NCI-H446 (cell line): ENCODE results near the gene DCAF11.
A peak's percentile ranks its signal among the peaks of the same experiment; 100 is the strongest.

Experiments
- DNase-seq, 2 experiments: peaks; one replicate each; lab custom pipeline; 2025; lab: John Stamatoyannopoulos, UW

Gene DCAF11

DNA sequence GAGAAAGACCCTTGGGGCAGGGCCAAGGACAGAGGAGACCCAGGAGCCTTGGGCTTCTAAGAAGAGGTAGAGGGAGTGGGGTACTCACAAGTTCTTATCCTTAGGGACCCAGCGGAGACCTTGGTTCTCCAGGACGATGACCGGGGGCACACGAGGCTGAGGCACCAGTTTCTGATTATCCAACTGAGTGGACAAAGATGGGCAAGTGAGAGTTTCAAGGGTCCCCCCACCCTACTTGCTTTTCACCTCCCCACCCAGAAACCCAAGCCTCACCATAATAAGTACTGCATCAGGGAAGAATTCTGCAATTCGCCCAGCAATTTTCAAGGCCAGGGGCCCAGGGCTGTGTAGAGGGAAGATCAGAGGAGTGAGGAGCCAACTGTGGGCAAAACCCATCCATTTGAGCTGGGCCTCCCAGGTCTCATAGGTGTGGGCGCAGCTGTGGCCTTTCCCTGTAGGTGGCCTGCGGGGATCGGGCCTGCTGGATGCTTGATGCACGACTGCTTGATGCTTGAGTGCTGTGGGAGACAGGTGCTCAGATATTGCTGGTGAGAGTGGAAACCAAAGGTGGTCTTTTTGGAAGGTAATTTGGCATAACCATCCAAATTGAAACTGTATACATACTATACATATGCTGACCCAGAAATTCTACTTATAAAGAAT is 24.8 kb downstream of the DCAF11 start:
- no peak for DNase-seq

DNA sequence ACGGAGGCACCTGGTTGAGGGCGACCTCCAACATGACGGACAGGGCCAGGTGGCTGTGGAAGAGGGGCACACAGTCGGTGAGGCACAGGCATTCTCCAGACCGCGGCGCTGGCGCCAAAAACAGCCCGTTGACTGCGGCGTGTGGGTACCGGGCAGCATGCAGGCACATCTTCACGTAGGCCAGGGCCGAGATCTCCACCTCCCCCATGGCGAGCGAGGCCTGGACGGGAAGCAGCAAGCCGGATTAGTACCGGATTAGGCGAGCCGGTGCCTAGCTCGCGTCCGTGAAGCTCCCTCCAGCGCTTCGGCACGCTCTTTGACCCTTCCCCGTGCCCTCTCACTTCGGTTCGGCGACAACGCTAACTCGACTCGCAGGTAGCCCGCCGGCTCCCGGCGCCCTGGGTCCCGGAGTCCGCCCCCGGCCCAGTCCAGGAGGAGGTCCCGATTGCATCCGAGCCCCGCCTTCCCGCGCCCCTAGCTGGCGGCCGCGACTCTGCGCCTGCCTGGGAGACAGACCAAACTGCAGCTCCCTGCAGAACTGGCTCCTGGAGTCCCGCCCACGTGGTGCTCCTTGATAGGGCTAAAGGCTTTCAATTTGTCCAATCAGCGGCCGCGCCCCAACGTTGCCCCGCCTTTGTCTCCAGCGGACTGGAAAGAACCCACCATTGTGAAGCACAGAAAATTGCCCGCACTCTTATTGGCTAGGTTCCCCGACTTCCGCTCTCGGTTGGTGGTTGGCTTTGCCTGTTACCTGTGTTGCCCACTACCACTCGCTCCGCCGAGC is 26.7 kb downstream of the DCAF11 start, which contains the start of gene EMC9:
TSS of gene EMC9 (minus strand) at position 495 of the 784 bp plus-strand sequence. CDS start at position 208, 287 bp downstream.
- peak; percentile 99 to 100 for DNase-seq

DNA sequence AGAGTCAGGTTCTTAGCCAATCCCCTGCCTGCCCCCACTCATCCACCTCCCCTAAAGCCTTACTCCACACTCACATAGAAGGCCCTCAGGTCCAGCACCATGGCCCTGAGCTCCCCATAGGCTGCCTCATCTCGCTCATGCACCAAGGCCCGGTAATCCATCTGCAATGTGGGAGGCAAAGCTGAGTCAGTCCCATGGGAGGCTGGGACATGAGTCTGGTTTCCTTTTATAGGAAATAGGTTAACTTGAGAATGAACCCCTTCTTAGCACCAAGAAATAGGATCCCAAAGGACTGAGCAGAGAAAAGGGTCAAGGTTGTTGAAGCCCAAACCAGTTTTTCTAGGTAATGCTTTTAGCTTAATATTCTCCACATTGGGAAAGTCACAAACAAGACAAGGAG is 28.9 kb downstream of the DCAF11 start:
- no peak for DNase-seq

DNA sequence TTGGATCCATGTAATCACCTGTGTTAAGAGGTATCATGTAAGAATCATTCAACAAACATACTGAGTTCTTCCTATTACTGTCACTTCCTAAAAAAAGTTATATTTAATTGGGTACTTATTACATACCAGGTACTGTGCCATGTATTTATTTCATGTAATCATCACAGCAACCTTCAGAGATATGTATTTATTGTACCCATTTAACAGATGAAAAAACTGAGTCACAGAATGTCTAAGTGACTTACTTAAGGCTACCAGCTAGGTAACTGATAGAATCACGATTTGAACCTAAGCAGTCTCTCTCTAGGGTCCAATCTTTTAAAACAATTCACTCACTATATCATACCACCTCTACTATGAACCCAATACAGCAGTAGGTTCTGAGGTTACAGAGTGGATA is 29.9 kb downstream of the DCAF11 start:
- DNase-seq: no peak

DNA sequence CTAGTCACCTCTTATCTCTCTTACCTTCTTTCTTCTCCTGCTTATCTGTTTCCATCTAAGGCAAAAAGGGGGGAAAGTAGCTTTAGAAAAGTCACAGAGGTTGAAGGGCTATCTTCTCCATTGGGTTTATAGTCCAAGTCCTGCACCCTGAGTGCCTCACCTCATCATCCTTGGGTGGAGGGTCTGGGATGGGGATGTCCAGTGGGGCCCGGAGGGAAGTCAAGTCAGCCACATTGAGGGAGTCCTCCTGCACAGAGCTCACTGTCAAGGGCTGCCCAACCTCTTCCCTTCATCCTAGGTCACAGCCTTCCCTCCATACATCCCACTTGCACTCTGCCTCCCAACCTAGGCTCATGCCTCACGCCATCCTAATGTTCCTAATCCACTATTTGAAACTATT is 30.6 kb downstream of the DCAF11 start:
- DNase-seq: no peak

DNA sequence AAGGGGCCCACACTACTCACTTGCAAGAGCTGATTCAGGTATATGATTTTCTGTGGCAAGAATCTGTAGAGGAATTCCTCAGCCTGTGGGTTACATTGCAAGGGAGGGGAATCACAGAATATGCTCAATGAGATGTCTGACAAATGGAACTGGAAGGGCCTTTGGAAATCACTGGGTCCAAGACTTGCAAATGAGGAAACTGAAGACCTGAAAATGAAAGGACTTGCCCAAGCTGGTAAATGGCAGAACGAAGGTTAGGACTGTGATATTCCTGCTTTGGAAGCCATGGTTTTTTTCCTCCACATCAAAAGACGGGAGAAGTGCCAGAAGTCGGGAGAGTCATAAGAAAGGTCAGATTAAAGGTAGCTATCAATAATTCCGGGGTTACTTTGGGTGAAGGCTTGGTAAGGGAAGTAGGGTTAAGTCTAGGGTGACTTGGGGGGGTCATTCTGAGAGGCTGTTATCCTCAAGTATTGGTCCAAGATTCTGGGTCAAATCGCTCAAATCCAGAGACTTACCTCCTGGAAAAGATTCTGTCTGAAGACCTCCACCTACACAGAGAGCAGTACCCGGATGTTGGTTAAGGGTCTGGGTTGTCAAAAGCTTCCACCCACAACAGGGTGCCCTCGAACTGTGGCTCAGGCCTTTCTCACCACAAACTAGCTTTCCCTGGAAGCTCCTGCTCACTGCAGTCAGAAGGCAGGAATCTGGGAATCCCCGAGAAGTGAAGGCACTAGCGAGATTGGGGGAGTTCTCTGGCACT is 31.3 kb downstream of the DCAF11 start:
- DNase-seq: no peak

DNA sequence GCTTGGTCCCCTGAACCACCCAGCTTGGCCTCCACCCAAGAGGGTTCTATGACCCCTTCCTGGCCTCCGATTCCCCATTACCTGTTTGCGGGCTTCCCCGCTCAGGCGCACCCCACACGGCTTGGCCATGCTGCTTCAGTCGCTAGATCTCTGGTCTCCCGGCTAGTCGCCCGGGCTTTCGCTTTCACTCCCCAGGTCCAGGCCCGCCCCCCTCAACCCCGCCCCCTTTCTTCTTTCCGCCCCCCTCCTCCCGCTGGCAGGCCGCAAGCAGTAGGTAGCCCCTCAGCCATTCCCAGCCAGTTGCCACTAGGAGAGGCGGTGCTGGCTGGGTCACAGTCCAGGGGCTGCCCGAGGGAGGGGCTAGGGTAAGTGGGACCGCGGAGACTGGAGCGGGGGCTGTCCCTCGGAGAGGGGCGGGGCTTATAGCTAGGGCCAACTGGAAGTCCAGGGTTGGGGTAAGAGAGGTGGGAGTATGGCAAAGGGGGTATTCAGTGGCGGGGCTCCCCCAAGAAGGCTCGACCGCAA is 31.9 kb downstream of the DCAF11 start, which contains the start of gene PSME2:
TSS of gene PSME2 (minus strand) at position 158 of the 525 bp plus-strand sequence. CDS start at position 129, 29 bp downstream.
- peak; percentile 96 to 98 for DNase-seq

DNA sequence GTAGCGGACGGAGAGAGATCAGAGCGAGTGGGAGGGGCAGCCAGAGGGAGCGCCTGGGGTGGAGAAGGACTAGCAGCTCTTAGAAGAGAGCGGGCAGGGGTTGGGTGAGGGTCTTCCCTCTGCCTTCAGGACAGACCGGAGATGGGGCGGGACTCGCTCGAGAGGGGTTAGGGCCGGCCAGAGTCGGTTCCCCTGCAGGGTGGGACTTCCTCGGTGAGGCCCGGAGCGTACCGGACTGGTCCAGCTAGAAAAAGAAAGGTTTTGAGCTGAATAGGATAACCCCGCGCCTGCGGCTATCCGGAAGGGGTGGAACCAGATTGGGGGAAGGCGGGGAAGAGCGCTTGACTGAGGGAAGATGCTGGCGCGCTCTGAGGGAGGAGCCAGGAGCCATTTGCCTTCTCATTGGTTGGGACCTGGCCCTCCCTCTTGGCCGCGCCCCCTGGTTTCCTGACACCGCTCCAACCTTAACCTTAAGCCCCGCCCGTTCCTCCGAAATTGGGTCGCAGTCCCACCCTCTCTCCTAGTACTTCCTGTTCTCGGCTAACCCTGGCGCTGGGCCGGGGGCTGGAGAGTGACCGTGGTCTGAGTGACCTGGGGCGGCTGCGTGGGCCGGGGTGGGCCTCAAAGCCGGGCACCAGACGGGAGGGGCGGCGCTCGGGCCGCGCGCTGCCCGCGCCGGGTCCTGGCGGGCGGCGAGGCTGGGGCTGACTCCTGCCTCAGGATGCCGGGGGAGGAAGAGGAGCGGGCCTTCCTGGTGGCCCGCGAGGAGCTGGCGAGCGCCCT is 32.6 kb downstream of the DCAF11 start, which contains the start of gene RNF31:
TSS of gene RNF31 (plus strand) at position 521 of the 783 bp plus-strand sequence. CDS start at position 722, 201 bp downstream.
- peak; percentile 97 to 99 for DNase-seq

DNA sequence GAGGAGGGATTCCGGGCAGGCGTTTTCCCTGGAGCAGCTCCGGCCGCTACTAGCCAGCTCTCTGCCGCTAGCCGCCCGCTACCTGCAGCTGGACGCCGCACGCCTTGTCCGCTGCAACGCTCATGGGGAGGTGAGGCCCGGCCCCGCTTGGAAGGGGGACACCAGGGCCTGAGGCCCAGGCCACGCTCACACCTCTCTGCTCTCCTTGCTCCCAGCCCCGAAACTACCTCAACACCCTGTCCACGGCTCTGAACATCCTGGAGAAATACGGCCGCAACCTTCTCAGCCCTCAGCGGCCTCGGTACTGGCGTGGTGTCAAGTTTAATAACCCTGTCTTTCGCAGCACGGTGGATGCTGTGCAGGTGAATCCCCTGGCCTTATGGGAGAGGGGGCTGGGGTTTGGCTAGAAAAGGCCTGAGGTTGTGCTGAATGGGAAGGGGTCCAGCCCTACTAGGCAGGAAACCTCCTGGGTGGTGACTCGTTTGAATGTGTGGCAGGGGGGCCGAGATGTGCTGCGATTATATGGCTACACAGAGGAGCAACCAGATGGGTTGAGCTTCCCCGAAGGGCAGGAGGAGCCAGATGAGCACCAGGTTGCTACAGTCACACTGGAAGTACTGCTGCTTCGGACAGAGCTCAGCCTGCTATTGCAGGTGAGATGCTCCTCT is 33.3 kb downstream of the DCAF11 start:
- DNase-seq: no peak

DNA sequence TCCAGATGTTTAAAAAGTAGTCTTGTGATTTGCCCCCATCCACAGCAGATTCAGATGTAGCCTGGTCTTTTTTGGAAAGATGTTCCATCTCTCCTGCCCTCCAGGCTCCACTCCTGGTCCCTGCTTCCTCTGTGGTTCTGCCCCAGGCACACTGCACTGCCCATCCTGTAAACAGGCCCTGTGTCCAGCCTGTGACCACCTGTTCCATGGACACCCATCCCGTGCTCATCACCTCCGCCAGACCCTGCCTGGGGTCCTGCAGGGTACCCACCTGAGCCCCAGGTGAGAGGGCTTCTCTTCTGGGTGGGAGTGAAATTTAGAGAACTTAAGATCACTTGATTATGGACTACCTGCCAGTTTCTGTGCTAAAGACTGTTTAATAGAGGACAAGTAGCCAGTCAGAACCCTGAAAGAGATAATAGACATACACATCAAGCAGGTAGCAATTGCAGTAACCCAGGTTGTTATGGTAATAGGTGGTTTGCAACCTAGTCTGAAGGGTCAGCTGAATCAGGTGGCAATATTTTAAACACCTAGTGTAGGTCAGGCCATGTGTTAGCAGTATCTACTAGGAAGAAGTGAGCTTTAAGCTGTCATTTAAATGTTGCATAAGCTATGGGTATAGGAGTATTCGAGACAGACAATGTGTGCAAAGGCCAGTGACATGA is 34.9 kb downstream of the DCAF11 start:
- DNase-seq: no peak

DNA sequence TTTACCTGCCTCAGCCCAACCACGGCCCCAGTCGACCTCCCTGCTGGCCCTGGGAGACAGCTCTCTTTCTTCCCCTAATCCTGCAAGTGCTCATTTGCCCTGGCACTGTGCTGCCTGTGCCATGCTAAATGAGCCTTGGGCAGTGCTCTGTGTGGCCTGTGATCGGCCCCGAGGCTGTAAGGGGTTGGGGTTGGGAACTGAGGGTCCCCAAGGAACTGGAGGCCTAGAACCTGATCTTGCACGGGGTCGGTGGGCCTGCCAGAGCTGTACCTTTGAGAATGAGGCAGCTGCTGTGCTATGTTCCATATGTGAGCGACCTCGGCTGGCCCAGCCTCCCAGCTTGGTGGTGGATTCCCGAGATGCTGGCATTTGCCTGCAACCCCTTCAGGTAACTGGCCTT is 35.5 kb downstream of the DCAF11 start:
- DNase-seq: no peak

DNA sequence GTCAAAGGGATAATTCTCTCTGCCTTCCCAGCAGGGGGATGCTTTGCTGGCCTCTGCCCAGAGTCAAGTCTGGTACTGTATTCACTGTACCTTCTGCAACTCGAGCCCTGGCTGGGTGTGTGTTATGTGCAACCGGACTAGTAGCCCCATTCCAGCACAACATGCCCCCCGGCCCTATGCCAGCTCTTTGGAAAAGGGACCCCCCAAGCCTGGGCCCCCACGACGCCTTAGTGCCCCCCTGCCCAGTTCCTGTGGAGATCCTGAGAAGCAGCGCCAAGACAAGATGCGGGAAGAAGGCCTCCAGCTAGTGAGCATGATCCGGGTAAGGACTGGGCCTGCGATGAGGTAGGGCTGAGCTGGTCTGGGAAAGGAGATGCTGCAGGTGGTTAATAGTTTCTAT is 36.0 kb downstream of the DCAF11 start:
- DNase-seq: no peak

DNA sequence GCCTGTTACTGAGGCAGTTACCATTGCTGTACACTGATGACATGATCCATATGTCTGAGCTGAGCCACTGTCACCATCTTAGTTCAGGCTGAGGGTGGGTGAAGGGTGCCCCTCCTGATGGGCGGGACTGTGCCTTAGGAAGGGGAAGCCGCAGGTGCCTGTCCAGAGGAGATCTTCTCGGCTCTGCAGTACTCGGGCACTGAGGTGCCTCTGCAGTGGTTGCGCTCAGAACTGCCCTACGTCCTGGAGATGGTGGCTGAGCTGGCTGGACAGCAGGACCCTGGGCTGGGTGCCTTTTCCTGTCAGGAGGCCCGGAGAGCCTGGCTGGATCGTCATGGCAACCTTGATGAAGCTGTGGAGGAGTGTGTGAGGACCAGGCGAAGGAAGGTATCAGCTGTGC is 36.4 kb downstream of the DCAF11 start:
- no peak for DNase-seq

DNA sequence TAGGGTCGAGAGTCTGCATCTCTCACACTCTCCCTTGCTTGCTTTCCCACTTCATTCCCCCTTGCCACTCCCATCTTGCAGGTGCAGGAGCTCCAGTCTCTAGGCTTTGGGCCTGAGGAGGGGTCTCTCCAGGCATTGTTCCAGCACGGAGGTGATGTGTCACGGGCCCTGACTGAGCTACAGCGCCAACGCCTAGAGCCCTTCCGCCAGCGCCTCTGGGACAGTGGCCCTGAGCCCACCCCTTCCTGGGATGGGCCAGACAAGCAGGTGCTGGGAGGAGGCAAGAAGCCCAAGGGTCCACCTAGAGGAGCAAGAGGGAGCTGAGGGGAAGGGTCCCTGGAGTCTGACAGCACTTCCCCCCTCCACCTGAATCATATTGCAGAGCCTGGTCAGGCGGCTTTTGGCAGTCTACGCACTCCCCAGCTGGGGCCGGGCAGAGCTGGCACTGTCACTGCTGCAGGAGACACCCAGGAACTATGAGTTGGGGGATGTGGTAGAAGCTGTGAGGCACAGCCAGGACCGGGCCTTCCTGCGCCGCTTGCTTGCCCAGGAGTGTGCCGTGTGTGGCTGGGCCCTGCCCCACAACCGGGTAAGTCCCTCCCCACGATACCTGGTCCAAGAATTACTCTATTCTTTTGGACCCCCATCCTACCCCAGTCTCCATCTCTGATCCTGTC is 37.0 kb downstream of the DCAF11 start:
- DNase-seq: no peak

DNA sequence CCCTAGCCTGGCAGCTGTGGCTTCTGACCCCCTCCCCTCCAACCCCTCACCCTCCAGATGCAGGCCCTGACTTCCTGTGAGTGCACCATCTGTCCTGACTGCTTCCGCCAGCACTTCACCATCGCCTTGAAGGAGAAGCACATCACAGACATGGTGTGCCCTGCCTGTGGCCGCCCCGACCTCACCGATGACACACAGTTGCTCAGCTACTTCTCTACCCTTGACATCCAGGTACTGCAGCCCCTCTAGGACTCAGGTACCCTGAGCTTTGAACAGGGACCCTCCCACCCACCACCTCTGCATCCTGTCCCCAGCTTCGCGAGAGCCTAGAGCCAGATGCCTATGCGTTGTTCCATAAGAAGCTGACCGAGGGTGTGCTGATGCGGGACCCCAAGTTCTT is 40.5 kb downstream of the DCAF11 start:
- no peak for DNase-seq

DNA sequence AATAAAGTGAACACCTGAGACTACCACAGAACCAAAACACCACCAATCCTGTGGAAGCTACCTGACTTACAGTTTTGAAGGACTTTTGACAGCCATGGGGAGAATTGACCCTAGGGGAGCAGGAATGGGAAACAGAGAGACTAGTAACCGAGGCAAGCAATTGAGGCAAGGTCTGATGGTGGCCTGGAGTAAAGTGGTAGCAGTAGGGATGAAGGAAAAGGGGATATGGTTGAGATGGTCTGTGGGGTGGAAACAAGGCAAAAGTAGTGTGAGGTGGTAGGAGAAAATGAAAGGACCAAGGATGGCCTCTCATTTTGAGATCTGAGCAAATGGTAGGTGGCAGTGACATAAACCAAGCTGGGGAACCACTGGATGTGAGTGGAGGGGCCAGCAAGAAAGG is 42.3 kb downstream of the DCAF11 start:
- DNase-seq: no peak

DNA sequence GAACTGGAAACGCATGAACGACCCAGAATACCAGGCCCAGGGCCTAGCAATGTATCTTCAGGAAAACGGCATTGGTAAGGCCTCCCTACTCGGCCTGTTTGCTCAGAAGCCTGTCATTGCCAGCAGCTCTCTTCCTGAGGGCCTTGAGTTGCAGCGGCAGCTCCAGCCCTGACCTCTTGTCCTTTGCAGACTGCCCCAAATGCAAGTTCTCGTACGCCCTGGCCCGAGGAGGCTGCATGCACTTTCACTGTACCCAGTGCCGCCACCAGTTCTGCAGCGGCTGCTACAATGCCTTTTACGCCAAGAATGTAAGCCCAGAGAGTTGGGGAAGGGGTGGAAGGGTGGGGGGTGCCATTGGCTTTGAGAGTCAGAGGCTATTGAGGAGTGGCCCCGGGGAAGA is 42.8 kb downstream of the DCAF11 start:
- DNase-seq: no peak

DNA sequence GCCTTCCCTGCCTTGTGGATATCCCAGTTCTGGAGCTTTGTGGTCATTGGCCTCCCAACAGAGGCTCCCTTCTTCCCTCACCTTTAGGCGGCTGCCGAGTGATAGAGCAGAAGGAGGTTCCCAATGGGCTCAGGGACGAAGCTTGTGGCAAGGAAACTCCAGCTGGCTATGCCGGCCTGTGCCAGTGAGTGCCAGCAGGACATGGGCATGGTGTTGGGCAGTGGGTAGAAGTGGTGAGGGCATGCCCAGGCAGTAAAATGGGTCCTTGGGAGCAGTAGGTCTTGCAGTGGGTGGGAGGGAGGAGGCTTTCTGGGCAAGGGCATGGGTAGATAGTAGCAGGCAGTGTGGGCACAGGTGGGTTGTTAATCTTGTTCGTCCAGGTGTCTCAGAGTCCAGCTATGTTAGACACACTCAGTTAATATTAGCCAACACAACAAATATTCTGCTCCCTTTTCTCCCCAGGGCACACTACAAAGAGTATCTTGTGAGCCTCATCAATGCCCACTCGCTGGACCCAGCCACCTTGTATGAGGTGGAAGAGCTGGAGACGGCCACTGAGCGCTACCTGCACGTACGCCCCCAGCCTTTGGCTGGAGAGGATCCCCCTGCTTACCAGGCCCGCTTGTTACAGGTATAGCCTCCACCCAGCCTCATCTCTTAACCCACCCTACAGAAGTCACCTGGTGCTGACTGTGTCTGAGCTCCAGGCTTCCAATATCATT is 45.4 kb downstream of the DCAF11 start:
- no peak for DNase-seq

DNA sequence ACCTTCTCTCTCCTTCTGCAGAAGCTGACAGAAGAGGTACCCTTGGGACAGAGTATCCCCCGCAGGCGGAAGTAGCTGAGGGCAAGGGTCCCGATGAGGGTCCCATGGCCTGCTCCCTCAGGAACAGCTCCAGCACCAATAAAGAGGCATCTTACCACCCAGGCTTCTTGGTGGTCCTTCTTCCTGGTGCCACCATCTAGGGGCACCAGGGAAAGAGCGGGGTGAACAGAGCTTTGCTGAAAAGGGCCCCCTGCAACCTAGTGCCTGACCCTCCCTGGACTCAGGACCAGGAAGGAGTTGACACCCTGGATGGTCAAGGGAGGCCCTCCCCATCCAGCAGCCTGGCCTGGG is 45.9 kb downstream of the DCAF11 start:
- DNase-seq: no peak
